HEK293T (cell line): ENCODE measurements around the gene N4BP3.

ENCODE experiments used
- BHLHE40 ChIP-seq: fragments of 450-650 bp; IDR thresholded peaks from 2 replicates; pipeline ENCODE4 v1.6.1; 2016; ENCODE audit warnings: mild to moderate bottlenecking, moderate library complexity, borderline replicate concordance
- FOXM1 ChIP-seq: fragments of 450-650 bp; IDR thresholded peaks from 2 replicates; pipeline ENCODE4 v1.6.1; 2017; ENCODE audit warnings: mild to moderate bottlenecking, borderline replicate concordance
- HDGF ChIP-seq: fragments of 450-650 bp; IDR thresholded peaks from 2 replicates; pipeline ENCODE4 v1.6.1; 2017; ENCODE audit warnings: antibody characterized with exemption, borderline replicate concordance
- LEF1 ChIP-seq: fragments of 450-650 bp; IDR thresholded peaks from 2 replicates; pipeline ENCODE4 v1.6.1; 2017; ENCODE audit warnings: mild to moderate bottlenecking, borderline replicate concordance

GRCh38 chr5:178111925-178112324, 1.4 kb upstream of the N4BP3 start:
- TF ChIP-seq LEF1: no peak
- no peak for TF ChIP-seq BHLHE40
- TF ChIP-seq FOXM1: no peak
- TF ChIP-seq HDGF: no peak
